ENCODE data around the gene ERCC6L2. TPM values are rescaled to one million over a fixed set of nuclear protein-coding genes. Genes with fewer than 3 reads are reported as not detected.

The ERCC6L2 gene
- total and polyA plus RNA-seq, 9 of the 15 experiments (the other 6 are each of a cell fraction or from before 2014, with no cell fraction given): 7.8 to 42.8 (median 23.6) TPM

DNA sequence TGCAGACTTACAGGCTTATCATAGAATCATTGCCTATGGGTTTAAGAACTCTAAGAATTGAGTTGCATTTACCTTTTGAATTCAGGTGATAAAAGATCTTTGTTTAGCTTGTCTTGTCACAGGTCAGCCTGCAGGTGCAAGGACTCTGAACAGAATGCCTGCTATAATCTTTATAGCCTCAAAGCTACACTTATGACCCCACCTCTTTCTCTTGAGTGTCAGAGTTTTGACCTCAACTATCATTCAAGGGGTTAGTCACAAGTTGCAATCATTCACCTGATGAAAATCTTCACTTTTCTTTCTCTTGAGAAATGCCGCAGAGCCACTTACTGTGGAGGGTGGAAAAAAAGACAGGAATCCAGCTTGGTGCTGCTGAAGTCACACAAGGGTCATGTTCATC, 49.5 kb downstream of the ERCC6L2 start:
- Histone ChIP-seq H3K36me3 (ENCODE audit: control insufficient read depth, insufficient read depth, low read length) (peaks cover 46% of the 10 kb centered on the region), H3K79me2 (ENCODE audit: control insufficient read depth, insufficient read depth, low read length) (no peaks in the 10 kb centered on the region), H3K27me3 (ENCODE audit: control insufficient read depth in 2 of 2, insufficient read depth in 2 of 2, low read length in 2 of 2) (no peaks in the 10 kb centered on the region), H3K4me2 (ENCODE audit: insufficient read depth, low read length) (no peak overlapping the region), H3K9me3 (replicated peaks; ENCODE audit: control insufficient read depth, insufficient read depth, low read depth, low read length) (no peaks in the 10 kb centered on the region), H2AFZ (ENCODE audit: low read depth, low read length) (no peak overlapping the region), H3K27ac (ENCODE audit: extremely low read depth, low read depth, low read length) (no peak overlapping the region), H4K20me1 (replicated peaks; ENCODE audit: control insufficient read depth, insufficient read depth, low read length) (no peaks in the 10 kb centered on the region), H3K4me1 (replicated peaks in 1 of 2; ENCODE audit: control insufficient read depth in 2 of 2, insufficient read depth in 2 of 2, low read length in 2 of 2) (no peaks in the 10 kb centered on the region), H3K4me3 (no peak overlapping the region), H3K9ac (ENCODE audit: insufficient read depth in 1 of 2, low read depth in 2 of 2, low read length in 2 of 2) (no peak overlapping the region), H3K9me1 (ENCODE audit: control insufficient read depth, insufficient read depth, low read length) (no peaks in the 10 kb centered on the region)
- ChIA-PET POLR2A (interaction anchor here (0.7 kb wide), 1 partner anchor 37 kb away, joined by 3 read pairs; no protein-coding TSS in a partner anchor), CTCF (ENCODE audit: low intra/inter-chr PET ratio) (no interaction called here)
- intact Hi-C loops (cut with micrococcal nuclease) (no loop called here), in situ Hi-C loops (cut with MboI) (no loop called here)
- FAIRE-seq (peak; percentile 26), ATAC-seq (no peak), DNase-seq (ENCODE audit: extremely low read depth in 1 of 4, low spot score in 3 of 4) (no peak)
- TF ChIP-seq TAF7 (tag; IDR thresholded peaks at IDR 0.05) (no peak), BCL6 (CRISPR knock-in tag; IDR thresholded peaks at IDR 0.05) (no peak), HSF4 (CRISPR knock-in tag; IDR thresholded peaks at IDR 0.05; ENCODE audit: borderline replicate concordance) (no peak), CXXC5 (CRISPR knock-in tag; IDR thresholded peaks at IDR 0.05) (no peak), SLC30A9 (CRISPR knock-in tag; IDR thresholded peaks at IDR 0.05) (no peak), CHD2 (IDR thresholded peaks at IDR 0.05; ENCODE audit: low read depth, low read length) (no peak), NRF1 (conservative IDR thresholded peaks at IDR 0.05 in 1 of 2, IDR thresholded peaks at IDR 0.05 in 1 of 2) (no peak), ZNF561 (CRISPR knock-in tag; conservative IDR thresholded peaks at IDR 0.05) (no peak), C11orf30 (IDR thresholded peaks at IDR 0.05; ENCODE audit: low read depth) (no peak), BHLHE40 (IDR thresholded peaks at IDR 0.05; ENCODE audit: low read length) (no peak), POU5F1 (IDR thresholded peaks at IDR 0.05; ENCODE audit: borderline replicate concordance, low read depth, low read length, partially characterized antibody) (no peak), FOXA1 (IDR thresholded peaks at IDR 0.05; ENCODE audit: borderline replicate concordance) (no peak), ZNF830 (CRISPR knock-in tag; IDR thresholded peaks at IDR 0.05) (no peak)
- TF ChIP-seq, protein P1, sequence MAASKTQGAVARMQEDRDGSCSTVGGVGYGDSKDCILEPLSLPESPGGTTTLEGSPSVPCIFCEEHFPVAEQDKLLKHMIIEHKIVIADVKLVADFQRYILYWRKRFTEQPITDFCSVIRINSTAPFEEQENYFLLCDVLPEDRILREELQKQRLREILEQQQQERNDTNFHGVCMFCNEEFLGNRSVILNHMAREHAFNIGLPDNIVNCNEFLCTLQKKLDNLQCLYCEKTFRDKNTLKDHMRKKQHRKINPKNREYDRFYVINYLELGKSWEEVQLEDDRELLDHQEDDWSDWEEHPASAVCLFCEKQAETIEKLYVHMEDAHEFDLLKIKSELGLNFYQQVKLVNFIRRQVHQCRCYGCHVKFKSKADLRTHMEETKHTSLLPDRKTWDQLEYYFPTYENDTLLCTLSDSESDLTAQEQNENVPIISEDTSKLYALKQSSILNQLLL (CRISPR knock-in tag; IDR thresholded peaks at IDR 0.05; ENCODE audit: borderline replicate concordance): no peak
- no TSS peak for BruUV-seq (replicated peaks)
- 70% methylated on average over 1 of the region's 1 CpG for WGBS (ENCODE audit: insufficient coverage, low coverage, missing lambda C conversion rate)

All from K562 (cell line).